ENCODE results near the gene SF3A2. TPM values are rescaled to one million over a fixed set of nuclear protein-coding genes. Genes with fewer than 3 reads are reported as not detected.

Gene SF3A2
- total and polyA plus RNA-seq, 2 donors (not counting 3 experiments of a cell fraction or from before 2014, with no cell fraction given), result 21.5 to 164 TPM

GRCh38 chr19:2249880-2250765 lies 13.5 kb downstream of the SF3A2 start:
- Histone ChIP-seq H3K4me2 (ENCODE audit: insufficient read depth, low read length) (no peak overlapping the region), H3K4me3 (replicated peaks in 1 of 3; ENCODE audit: insufficient read depth in 1 of 3, low read depth in 1 of 3, low read length in 3 of 3) (no peak overlapping the region), H3K79me2 (ENCODE audit: control insufficient read depth, insufficient read depth, low read length) (no peaks in the 10 kb centered on the region), H3K4me1 (ENCODE audit: control insufficient read depth, extremely low read depth, insufficient read depth, low read length) (peaks cover 16% of the 10 kb centered on the region), H2AFZ (ENCODE audit: low read depth, low read length) (no peak overlapping the region), H4K20me1 (replicated peaks; ENCODE audit: control insufficient read depth, extremely low read depth, insufficient read depth, low read length) (no peaks in the 10 kb centered on the region), H3K36me3 (ENCODE audit: control insufficient read depth in 2 of 2, extremely low read depth in 1 of 2, insufficient read depth in 2 of 2, low read length in 2 of 2) (peaks cover 10 to 30% of the 10 kb centered on the region in 2 experiments), H3K27ac (ENCODE audit: insufficient read depth, low read depth, low read length) (no peak overlapping the region), H3K9me1 (replicated peaks; ENCODE audit: control insufficient read depth, extremely low read depth, insufficient read depth, low read length) (no peaks in the 10 kb centered on the region), H3K9ac (replicated peaks; ENCODE audit: extremely low read depth, insufficient read depth, low read length) (no peak overlapping the region), H3K27me3 (ENCODE audit: control insufficient read depth in 2 of 2, insufficient read depth in 2 of 2, low read length in 2 of 2) (peaks cover 22 to 40% of the 10 kb centered on the region in 2 experiments), H3K9me3 (replicated peaks; ENCODE audit: control insufficient read depth, insufficient read depth, low read length) (no peaks in the 10 kb centered on the region)
- dilution Hi-C loops (cut with MboI; ENCODE audit: extremely low pct_ligation_motif_present, low sequenced_read_pairs), result no loop called here
- intact Hi-C loops (cut with micrococcal nuclease), result no loop called here
- TF ChIP-seq POLR2A (IDR thresholded peaks at IDR 0.05; ENCODE audit: low read depth, low read length) (peak; percentile 3), POLR2AphosphoS5 (IDR thresholded peaks at IDR 0.05; ENCODE audit: insufficient read depth, low read depth, low read length) (peak; percentile 18), CTCF (IDR thresholded peaks at IDR 0.05; ENCODE audit: extremely low read depth in 1 of 2, insufficient read depth in 1 of 2, low read depth in 1 of 2, low read length in 2 of 2) (no peak)
- TF ChIP-seq, protein P1, sequence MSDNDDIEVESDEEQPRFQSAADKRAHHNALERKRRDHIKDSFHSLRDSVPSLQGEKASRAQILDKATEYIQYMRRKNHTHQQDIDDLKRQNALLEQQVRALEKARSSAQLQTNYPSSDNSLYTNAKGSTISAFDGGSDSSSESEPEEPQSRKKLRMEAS (IDR thresholded peaks at IDR 0.05; ENCODE audit: insufficient read depth, insufficient read length), result no peak
- FAIRE-seq (no peak), DNase-seq (ENCODE audit: low read depth, low spot score) (no peak)
- no TSS peak for BruUV-seq (replicated peaks)
- ChIA-PET CTCF (interaction anchor here (1.5 to 2.1 kb wide), 4 partner anchors 11 to 94 kb away, joined by 5 to 7 read pairs (median 6); partner anchors contain the start of gene PLEKHJ1), POLR2A (no interaction called here)

All from endothelial cell of umbilical vein (primary cell).